NOMO-1 (cell line): Measurements from ENCODE around the gene LEAP2.
"Not testable (repeated sequence)": the region's sequence is repeated elsewhere in the genome, so short reads cannot be mapped to it uniquely, and the experiment has no call there.

Experiments used
- DNase-seq, 2 experiments: peaks; one replicate each; lab custom pipeline; 2025; ENCODE audit not compliant: unreplicated experiment in 2 of 2; lab: John Stamatoyannopoulos, UW

The LEAP2 gene

DNA sequence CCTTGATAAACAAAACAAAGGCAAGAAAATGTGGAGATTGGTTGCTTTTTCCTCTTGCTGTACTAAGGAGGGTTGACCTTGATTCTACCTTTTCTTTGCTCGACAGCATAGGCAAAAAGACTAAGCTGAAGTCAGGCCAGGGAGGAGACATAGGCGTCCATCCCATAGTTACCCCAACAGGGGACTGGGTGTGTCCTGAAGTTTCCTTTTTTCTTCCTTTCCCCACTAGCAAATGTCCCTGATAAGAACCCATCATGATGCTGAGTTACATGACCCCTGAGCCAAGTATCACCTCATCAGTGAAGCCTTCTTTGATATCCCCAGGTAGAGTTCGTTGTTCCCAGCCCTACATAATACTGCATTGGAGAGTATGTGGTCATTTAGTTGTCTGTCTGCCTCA, 33.2 kb upstream of the LEAP2 start:
- no peak for DNase-seq

DNA sequence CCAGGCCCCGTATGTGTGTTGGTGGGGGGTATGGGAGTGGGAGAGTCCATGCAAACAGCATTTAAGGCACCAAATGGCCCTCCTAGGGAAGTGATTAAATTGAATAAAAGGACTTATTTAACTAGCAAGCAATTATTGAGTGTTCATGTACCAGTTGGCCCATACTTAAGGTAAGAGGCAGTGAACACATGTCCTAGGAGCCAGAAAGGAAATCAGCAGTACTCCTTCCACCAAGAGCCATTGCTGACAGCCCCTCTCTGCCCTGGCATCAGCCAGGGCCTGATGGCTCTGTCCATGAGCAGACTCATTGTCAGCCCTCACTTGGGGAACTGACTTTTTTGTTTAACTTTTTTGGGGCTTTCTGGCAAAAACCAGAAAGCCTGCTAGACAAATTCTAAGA, 32.6 kb upstream of the LEAP2 start:
- DNase-seq: no peak

GRCh38 chr5:132841305-132841704, 32.2 kb upstream of the LEAP2 start:
- no peak for DNase-seq

- DNase-seq: no peak
Observed at GRCh38 chr5:132848270-132848669, 25.2 kb upstream of the LEAP2 start.

DNA sequence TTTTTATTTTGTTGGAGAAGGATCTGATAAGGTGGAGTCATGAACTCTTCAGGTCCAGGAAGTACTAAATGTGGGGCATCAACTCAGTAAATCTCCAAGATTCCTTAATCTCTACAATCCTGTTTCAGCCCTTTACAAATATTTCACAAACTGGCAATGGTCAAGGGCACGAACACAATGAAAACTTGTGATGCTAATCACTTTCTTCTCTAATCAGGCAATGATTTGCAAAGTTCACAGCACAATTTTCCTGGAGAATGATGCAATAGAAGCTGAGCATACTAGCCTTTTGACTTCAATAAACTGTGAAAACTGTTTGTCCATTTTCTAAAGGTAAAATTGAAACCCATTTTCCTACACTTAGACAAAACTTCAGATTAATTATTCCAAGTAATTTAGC, 24.1 kb upstream of the LEAP2 start:
- DNase-seq: no peak

DNA sequence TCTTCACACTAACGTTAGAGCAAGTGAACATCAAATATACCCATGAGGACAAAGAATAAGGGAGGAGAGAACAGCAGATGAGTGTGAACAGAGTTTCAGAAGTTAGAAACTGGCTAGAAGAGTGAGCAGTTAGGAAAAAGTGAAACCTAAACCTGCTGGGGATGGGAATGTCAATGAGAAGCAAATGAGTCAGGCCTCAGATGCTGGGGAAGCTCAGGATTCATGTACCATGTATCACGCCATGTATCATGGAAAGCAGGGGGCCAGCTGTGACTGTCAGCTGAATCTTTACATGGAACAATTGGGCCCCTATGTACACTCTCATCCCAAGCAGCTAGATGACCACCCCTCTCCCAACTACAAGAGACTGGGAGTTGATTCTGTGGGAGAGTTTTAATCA, 23.4 kb upstream of the LEAP2 start:
- DNase-seq: no peak

- no peak for DNase-seq
Observed at GRCh38 chr5:132853323-132853722, 20.1 kb upstream of the LEAP2 start.

DNA sequence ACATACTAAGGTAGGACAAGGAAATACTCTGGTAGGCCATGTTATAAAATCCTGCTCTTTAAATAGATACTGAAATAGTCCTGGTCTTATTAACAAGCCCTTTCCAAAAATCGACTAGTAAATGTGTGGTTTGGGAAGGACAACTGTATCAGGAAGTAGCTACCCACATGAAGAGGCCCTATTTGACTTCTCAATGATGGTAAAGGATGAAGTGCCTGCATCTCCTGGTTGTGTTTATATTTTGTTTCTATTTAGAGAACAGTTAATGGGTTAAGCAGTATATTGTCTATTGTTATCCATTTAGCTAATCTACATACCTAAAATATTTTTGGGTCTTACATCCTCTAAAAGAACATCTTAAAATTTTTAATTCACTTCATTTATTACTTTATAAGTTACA, 19.7 kb upstream of the LEAP2 start:
- DNase-seq: peak in 1 of 2 experiments; percentile 3

- no peak for DNase-seq
Observed at GRCh38 chr5:132854301-132854700, 19.2 kb upstream of the LEAP2 start.

DNA sequence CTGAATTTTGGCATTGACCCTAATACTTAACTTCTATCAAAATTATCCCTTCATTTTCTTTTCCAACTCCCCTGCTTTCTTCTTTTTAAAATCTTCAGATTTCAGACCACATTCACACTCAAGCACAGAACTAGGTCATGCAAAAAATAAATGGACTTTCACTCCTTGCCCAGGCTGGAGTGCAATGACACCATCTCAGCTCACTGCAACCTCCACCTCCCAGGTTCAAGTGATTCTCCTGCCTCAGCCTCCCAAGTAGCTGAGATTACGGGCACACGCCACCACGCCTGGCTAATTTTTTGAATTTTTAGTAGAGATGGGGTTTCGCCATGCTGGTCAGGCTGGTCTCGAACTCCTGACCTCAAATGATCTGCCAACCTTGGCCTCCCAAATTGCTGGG, 18.5 kb upstream of the LEAP2 start:
- not testable (repeated sequence) for DNase-seq

GRCh38 chr5:132856011-132856410, 17.5 kb upstream of the LEAP2 start:
- DNase-seq: no peak

DNA sequence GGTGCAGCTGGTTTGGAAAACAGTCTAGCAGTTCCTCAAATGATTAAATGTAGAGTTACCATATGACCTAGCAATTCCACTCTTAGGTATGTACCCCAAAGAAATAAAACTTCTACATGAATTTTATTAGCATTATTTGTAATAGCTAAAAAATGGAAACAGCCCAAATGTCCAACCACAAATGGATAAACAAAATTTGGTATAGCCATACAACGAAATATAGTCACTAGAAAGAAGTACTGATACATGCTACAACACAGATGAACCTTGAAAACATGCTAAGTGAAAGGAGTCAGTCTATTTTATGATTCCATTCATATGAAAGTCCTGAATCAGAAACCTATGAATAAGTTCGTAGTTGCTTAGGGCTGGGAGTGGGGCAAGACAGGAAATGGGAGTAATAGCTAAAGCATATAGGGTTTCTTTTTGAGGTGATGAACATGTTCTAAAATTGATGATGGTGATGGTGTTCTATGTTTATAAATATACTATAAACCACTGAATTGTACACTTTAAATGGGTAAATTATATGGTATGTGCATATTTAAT, 13.5 kb upstream of the LEAP2 start:
- DNase-seq: no peak

DNA sequence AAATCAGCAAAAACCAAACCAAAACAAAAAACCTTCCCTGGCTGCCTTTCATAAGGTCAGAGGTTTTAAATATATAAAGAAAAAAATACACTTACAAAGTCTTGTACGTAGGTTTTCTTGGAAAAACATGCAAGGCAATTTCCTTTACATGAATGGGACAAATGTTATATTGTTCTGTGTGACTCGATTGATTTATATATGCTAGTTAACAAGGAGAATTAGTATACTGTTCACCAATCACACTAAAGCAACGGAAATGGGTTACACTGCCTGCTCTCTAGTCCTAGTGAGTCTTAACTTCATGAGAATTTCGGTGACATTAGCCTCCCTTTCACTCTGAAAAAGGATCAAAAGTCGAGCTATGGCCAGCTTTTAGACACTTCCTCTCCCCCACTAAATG, 12.7 kb upstream of the LEAP2 start:
- DNase-seq: no peak

DNA sequence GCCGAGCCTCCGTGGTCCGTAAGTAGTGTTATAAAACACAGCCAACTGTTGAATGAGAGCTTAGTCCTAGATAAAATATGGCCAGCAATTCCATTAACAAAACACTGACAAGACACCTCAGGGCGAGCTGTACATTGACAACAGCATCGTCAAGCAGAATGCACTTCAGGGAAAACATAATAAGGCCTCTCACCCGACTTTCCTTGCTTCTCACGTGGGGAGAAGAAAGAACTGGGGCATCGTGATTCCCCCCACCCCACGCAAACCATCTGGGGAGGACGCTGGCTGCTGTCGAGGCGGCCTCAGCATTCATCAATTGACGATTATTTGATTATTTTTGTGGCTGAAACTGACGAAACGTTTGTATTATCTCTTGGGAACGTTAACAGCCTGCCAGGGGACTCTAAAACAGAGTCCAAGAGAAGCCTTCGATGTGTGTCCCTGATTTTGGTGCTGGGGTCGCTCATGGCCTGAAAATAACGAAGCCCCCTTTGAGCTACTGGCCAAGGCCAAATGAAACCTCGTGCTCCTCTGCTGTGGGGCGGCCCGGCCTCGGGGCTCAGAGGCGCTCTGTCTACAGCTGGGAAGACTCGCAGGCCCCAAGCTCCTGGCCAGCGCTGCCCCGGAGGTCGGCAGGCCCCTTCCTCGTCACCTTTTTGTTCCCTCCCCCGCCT, 7.7 kb upstream of the LEAP2 start:
- DNase-seq: peak in 1 of 2 experiments; percentile 73

DNA sequence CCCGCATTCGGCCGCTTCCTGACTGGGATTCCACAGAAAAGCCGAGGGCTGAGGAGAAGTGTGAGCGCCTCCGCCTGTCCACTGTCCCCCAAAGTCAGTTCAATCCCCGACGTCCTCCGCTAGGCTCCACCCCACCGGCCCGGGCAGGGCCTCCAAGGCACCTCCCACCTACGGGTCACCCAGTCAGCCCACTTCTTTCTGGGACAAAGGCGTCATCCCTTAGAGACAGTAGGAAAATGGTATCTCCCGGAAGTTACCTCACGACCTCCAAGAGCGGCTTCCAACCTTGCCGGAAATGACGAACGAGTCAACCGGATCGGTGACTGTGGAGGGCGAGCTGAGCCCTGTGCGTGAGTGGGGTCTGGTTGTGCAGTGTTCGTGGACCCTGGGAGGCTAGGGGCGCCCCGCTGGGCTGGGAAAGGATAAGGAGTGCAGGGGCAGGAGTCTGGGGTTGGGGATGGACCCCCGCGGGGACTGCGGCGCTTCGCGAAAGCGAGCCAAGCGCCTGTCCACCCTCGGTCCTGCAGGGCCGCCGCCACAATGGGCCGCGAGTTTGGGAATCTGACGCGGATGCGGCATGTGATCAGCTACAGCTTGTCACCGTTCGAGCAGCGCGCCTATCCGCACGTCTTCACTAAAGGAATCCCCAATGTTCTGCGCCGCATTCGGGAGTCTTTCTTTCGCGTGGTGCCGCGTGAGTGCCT, 7.0 kb upstream of the LEAP2 start, which contains the start of the genes GDF9 and UQCRQ:
TSS of gene GDF9 (minus strand) at position 128 of the 704 bp plus-strand sequence. CDS start 1,936 bp downstream, outside the sequence.
TSS of gene UQCRQ (plus strand) at position 301 of the 704 bp plus-strand sequence. CDS start at position 541, 240 bp downstream.
- peak; percentile 98 to 99 for DNase-seq

- DNase-seq: no peak
Observed at GRCh38 chr5:132867046-132867451, 6.4 kb upstream of the LEAP2 start.

- no peak for DNase-seq
Observed at GRCh38 chr5:132868754-132869153, 4.7 kb upstream of the LEAP2 start.

GRCh38 chr5:132870801-132871200, 2.7 kb upstream of the LEAP2 start:
- no peak for DNase-seq

GRCh38 chr5:132871459-132872284, 1.8 kb upstream of the LEAP2 start:
- no peak for DNase-seq

GRCh38 chr5:132872788-132873118, 715 bp upstream of the LEAP2 start:
- DNase-seq: no peak

DNA sequence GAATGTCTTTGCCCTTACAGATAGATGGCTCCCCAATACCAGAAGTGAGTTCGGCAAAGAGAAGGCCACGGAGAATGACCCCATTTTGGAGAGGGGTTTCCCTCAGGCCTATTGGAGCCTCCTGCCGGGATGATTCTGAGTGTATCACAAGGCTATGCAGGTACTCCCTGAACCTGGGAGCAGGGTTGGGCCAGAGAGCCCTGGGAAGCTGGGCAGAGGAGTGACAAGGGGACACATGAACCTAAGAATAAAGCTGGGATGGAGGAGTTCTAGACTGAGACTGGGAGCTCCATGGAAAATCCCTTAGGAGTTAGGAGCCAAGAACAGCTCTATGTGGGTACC, 433 bp downstream of the LEAP2 start:
- no peak for DNase-seq
